ENCODE results near the gene TTLL5.
"Not testable (repeated sequence)": the region's sequence is repeated elsewhere in the genome, so short reads cannot be mapped to it uniquely, and the experiment has no call there.

TTLL5 gene

GRCh38 chr14:75925141-75925840 is 264.2 kb downstream of the TTLL5 start:
- FAIRE-seq: not testable (repeated sequence)

DNA sequence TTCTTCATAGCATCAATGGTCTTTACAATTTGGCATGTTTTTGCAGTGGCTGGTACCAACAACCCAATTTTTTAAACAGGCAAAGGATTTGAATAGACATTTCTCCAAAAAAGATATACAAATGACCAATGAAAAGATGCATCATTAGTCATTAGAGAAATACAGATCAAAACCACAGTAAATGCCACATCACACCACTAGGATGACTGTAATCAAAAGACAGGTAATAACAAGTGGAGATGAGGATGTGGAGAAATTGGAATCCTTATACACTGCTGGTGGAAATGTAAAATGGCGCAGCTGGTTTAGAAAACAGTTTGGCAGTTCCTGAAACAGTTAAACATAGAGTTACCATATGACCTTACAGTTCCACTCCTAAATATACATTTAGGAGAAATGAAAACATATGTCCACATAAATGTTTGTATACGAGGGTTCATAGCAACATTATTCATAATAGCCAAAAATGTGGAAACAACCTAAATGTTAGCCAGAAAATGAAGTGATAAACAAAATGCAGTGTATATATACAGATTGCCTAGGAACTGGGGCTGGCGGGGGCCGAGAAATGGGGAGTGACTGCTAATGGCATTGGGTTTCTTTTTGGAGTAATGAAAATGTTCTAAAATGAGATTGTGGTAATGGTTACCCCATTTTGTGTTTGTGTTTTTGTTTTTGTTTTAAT is 265.5 kb downstream of the TTLL5 start:
- FAIRE-seq: no peak

DNA sequence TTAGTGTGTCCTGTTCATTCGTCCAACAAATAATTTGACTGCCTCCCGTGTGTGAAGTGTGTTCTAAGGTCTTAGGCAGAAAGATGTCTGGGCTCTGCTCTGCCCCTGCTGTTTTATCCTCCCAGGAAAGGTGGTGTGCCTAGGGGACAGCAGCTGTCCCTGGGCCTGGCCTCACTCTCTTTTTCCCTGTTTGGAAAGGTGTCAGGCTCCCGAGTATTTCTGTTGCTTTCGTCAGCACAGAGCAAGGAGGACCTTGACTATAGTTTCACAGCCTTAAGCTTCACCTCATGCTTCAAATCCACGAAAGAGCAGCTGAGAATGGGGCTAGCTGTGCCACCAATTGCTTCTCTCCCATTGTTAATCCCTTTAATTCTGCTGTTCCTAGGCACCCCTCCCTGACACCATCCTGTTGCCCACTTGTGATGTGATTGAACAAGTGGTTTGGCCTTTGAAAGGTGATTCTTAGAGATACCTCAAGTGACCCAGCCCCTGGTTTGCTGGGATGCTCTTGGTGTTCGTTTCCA is 266.6 kb downstream of the TTLL5 start:
- FAIRE-seq: no peak

DNA sequence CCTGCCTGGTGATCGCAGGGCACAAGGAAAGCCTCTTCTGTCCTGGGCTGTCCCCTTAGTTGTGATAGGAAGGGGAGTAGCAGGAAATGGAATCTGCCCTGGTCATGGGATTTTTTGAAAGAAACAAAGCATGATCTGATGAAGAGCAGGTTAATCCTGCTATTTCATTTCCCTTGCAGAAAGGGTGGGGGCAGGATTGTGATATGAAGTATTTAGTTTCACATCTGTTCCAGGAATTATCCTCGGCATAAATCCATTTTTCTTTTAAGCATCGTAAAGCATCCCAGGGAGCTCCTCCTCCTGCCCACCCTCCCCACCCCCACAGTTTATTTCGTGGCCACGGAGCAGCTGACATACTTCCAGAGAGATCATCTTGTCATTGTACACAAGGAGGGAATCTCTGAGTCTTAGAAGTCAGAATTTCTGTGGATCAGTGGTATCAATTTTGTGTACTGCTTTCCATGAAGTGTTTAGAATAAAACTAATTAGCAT is 267.7 kb downstream of the TTLL5 start:
- FAIRE-seq: no peak

- no peak for FAIRE-seq
Measured at GRCh38 chr14:75933712-75934296, 272.8 kb downstream of the TTLL5 start.

DNA sequence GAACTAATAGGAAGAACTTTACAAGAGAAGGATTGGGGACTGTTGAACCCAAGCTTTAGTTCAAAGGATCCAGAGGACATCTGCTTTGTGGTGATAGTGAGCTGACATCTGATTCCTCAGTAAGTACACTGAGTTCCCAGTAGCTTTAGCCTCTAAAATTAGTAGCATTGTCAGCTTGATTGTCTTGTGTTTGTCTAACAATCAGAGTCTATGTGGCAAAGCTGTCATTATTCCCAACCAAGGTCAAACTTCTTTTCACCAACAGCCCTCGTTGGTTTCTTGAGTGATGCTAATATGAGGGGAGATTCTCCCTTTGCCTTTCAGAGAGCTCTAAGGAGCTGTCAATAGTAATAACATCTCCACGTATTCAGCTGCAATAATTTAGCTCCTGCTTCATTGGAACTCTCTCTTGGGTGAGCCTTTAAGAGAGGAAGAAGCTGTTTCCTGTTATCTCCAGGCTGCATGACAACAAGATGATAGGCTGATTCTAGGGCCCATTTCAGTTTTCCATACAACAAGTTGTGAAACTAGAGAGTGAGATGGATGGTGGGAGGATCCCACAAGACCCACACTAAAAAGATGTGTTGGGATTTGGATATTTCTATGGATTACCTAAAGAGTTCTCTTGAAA is 274.1 kb downstream of the TTLL5 start:
- no peak for FAIRE-seq

- no peak for FAIRE-seq
Measured at GRCh38 chr14:75939200-75939599, 278.2 kb downstream of the TTLL5 start.

- no peak for FAIRE-seq
Measured at GRCh38 chr14:75941030-75941429, 280.0 kb downstream of the TTLL5 start.

GRCh38 chr14:75944607-75945241 is 283.7 kb downstream of the TTLL5 start:
- FAIRE-seq: no peak

GRCh38 chr14:75946785-75947184 is 285.7 kb downstream of the TTLL5 start:
- FAIRE-seq: no peak

GRCh38 chr14:75952489-75952888 is 291.4 kb downstream of the TTLL5 start:
- FAIRE-seq: no peak

DNA sequence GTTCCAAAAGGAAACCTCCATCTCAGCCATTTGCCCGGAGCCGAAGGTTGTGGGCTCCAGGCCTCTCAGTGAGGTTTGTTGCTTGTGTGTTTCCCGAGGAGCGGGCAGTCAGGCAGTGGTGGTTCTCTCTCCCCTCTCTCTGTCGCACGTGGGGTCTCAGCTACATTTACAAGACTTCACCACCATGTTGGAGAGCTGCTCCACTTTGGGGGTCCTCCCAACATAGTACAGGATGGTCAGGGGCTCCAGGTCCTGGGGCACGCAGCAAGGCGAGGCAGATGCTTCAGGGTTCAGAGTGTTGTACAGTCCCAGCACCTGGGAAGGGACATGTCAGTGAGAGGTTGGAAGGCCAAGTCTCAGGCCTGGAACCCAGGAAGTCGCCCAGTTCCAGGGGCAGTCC is 298.0 kb downstream of the TTLL5 start:
- FAIRE-seq: no peak

DNA sequence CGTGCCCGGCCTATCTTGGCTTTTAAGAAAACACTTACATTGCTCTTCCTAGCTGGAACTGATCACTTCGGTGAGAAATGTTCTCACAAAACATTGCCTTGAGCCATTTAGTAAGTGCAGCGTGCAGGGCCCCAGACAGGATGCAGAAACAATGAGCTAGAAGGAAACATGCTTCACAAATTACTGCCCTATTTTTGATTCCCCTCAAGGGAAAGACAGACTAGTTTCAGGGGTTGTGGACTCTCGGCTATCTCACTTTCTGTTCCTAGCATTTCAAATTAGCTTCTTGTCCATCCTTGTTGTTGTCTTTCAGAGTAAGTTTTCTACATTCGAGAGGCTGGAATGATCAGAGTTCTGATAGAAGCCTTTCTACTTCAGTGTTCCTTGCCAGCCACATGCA is 299.2 kb downstream of the TTLL5 start:
- no peak for FAIRE-seq

DNA sequence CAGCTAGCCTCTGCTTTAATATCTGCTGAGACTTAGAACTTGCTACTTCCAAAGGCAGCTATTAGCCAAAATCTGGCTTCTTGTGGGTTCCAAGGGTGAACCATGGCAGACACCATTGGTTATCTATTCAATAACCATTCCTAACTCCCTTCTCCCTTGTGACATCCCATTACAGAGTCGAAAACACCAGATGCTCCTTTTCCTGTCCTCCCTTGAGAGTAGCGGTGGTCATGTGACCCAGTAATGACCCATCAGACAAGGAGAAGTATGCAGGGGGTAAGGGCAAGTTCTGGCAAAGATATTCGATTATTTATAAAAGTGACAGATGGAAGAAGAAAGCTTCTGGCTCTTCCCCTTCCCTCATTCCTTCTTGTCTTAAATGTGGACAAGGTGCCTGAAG is 300.6 kb downstream of the TTLL5 start:
- FAIRE-seq: no peak

DNA sequence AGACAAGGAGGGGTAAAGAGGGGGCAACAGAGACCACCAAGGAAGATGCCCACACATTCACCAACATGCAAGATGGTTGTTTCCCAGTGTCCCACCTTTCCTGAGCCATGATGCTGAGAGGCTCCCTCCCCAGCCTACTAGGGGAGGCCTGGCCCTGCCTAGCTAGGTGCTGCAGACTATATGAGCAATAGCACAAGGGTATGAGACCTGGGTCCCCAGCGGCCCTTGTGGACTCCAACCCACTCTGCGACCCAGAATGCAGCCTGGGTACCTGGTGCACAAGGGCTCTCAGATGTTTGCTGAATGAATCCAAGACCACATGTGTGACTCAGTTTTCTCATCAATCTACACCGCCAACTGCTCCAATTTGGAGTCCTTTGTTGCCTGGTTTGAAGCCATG is 306.8 kb downstream of the TTLL5 start:
- FAIRE-seq: no peak

DNA sequence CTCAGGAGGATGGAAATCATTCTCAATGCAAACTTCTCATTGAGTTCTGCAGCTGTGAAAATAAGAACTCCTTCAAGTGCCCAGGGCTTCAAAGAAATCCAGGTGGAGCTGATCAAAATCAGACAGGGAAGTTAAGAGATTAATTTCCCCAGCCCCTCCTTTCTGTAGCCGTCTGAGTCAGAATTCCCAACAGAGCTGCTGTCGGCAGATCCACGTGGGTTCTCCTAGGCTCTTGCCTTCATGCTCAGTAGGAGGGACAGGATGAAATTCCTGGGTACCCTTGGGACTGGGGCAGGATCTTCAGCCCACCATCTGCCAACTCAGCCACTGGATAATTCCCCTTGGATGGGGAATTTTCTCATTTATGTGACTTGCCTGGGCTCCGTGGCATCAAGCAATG is 307.4 kb downstream of the TTLL5 start:
- no peak for FAIRE-seq

DNA sequence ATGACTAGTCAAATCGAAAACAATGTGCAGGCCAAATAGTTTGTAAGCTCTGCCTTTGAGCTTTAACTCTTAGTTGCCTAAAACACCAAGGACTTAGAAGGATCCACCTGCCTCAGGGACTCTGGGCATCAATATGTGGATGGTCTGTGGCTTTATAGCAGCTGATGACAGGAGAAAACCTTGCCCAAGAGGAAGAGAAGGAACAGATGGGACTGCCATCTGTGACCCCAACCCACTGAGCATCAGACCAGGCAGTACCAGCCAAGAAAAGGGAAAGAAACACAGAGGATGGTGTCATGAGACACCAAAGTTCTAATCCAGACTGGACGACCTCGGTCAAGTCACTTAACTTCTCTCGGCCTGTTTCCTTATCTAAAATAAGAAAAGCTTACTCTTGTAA is 308.1 kb downstream of the TTLL5 start:
- FAIRE-seq: no peak

GRCh38 chr14:75969891-75970290 is 308.8 kb downstream of the TTLL5 start:
- FAIRE-seq: no peak

- FAIRE-seq: no peak
Measured at GRCh38 chr14:75970989-75971388, 309.9 kb downstream of the TTLL5 start.

GRCh38 chr14:75971509-75971908 is 310.5 kb downstream of the TTLL5 start:
- no peak for FAIRE-seq

GRCh38 chr14:75972801-75973421 is 311.9 kb downstream of the TTLL5 start:
- no peak for FAIRE-seq

DNA sequence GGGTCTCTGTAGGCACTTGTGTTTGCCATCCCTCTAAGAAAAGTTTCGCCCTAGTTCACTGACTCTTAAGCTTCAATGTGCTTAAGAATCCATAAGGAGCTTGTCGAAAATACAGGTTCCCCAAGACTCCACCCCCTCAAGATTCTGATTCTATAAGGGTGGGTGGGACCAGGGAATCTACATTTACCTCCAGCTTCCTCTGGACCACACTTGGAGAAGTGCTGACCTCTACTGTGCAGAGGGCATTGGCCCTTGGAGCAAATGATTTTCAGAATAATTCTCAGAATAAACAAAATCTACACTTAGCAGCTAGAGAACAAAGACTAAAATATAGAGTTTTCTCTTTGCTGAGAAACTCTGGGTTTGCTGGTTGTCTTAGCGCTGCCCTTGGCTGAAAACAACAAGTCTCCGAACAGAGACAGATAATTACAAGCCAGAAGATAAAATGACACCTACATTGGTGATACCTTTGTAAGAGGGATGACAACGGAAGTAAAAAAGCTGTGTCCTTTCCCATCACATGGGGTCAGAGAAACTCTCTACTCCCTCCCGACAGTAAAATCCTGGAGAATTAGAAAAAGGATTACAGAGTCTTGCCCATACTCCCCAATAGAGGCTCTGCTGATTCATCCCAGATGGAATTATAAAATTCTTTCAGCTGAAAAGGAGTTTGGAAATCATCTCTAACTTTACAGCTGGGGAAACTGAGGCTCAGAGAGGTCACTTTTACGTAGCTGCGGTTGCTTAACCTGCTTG is 316.0 kb downstream of the TTLL5 start:
- no peak for FAIRE-seq

Data from TTC549 (cell line).